Suprapubic skin (tissue), 4 donors: Measurements from ENCODE around the gene E2F1. TPM values are rescaled to one million over a fixed set of nuclear protein-coding genes. Genes with fewer than 3 reads are reported as not detected.
"Not testable (repeated sequence)": the region's sequence is repeated elsewhere in the genome, so short reads cannot be mapped to it uniquely, and the experiment has no call there.

Source experiments
- DNase-seq, 2 donors: peaks; one replicate each; pipeline ENCODE4 v3.0.0-alpha.2; 2019; ENCODE audit warnings: low spot score in 2 of 2
- H3K27ac ChIP-seq: fragments of 200-600 bp; sonication (generic); one replicate; pipeline ENCODE4 v1.5.1; 2019
- H3K27me3 ChIP-seq: fragments of 200-600 bp; sonication (generic); one replicate; pipeline ENCODE4 v1.5.1; 2019
- H3K36me3 ChIP-seq: fragments of 200-600 bp; sonication (generic); one replicate; pipeline ENCODE4 v1.5.1; 2019
- H3K4me1 ChIP-seq: fragments of 200-600 bp; sonication (generic); one replicate; pipeline ENCODE4 v1.5.1; 2019
- H3K4me3 ChIP-seq: fragments of 200-600 bp; sonication (generic); one replicate; pipeline ENCODE4 v1.5.1; 2019; ENCODE audit warnings: mild to moderate bottlenecking
- H3K9me3 ChIP-seq: fragments of 200-600 bp; sonication (generic); one replicate; pipeline ENCODE4 v1.5.1; 2019
- EP300 ChIP-seq: sonication (generic); formaldehyde crosslinking; IDR thresholded peaks from one replicate; pipeline ENCODE4 v1.6.1; 2017; ENCODE audit warnings: antibody characterized with exemption
- POLR2A ChIP-seq, 2 donors: fragments of 450-650 bp; IDR thresholded peaks; one replicate each; pipeline ENCODE4 v1.6.1; 2017; ENCODE audit warnings: antibody characterized with exemption in 2 of 2, mild to moderate bottlenecking in 2 of 2, moderate library complexity in 2 of 2
- POLR2AphosphoS5 ChIP-seq, 3 donors: sonication (generic); formaldehyde crosslinking; IDR thresholded peaks; one replicate each; pipeline ENCODE4 v1.6.1; 2017; ENCODE audit warnings: antibody characterized with exemption in 3 of 3
- WGBS: methylation state at CpG from one replicate; pipeline ENCODE4 v1.1.5; 2018; 5-methylcytosine and 5-hydroxymethylcytosine counted together
- total RNA-seq, 4 donors: library from RNA; depleted of rRNA; stranded (reverse); fragments of >200 nt; gene quantifications; one replicate each; pipeline ENCODE4 v1.1.0, GENCODE V29; 2016
- TF ChIP-seq, protein P1 (sequence below), 2 donors: fragments of 200-600 bp in 1 of 2; fragments of 450-650 bp in 1 of 2; sonication (generic) in 1 of 2; IDR thresholded peaks; one replicate each; pipeline ENCODE4 v1.5.1; 2016 to 2019; ENCODE audit warnings: antibody characterized with exemption in 2 of 2, mild to moderate bottlenecking in 1 of 2, moderate library complexity in 1 of 2

E2F1 gene
- total RNA-seq, 4 donors from 2014 or later = 3.5 to 5.6 (median 4.6) TPM

DNA sequence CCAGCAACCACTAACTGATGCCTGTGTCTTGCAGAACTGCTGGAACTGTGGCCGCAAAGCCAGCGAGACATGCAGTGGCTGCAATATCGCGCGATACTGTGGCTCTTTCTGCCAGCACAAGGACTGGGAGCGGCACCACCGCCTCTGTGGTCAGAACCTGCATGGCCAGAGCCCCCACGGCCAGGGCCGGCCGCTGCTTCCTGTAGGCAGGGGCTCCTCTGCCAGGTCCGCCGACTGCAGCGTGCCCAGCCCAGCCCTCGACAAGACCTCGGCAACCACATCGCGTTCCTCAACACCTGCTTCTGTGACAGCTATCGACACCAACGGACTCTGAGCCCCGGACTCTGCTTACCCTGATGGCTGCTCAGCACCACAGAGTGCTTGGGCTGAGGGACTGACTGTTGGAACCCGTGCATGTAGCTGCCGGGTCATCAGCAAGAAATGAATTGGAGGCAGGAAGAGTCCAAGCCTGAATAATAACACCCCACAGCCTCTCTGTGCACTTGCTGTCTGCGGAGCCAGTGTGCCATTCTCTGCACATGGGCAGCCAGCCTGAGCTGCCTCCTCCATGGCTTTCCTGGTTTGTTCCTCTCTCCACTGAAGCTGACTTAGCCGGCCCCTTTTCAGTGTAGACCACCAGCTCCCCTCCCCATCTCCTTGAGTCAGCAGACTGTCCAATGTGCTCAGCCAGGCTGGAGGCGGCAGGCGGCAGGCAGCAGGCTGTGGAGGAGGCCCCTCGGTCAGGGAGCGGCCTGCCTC lies 41.7 kb downstream of the E2F1 start:
- no peak overlapping the region for H3K4me3 ChIP-seq
- H3K36me3 ChIP-seq = peaks cover 46% of the 10 kb centered on the region
- peaks cover 26% of the 10 kb centered on the region for H3K4me1 ChIP-seq
- H3K9me3 ChIP-seq = no peaks in the 10 kb centered on the region
- no peaks in the 10 kb centered on the region for H3K27me3 ChIP-seq
- H3K27ac ChIP-seq = no peak overlapping the region
- peak in 1 of 2 donors; percentile 78 for DNase-seq
- 91% methylated on average over 28 of the region's 28 CpGs for WGBS
- TF ChIP-seq POLR2A (IDR thresholded peaks at IDR 0.05) = no peak
- TF ChIP-seq POLR2AphosphoS5 (IDR thresholded peaks at IDR 0.05) = no peak
- TF ChIP-seq, protein P1, sequence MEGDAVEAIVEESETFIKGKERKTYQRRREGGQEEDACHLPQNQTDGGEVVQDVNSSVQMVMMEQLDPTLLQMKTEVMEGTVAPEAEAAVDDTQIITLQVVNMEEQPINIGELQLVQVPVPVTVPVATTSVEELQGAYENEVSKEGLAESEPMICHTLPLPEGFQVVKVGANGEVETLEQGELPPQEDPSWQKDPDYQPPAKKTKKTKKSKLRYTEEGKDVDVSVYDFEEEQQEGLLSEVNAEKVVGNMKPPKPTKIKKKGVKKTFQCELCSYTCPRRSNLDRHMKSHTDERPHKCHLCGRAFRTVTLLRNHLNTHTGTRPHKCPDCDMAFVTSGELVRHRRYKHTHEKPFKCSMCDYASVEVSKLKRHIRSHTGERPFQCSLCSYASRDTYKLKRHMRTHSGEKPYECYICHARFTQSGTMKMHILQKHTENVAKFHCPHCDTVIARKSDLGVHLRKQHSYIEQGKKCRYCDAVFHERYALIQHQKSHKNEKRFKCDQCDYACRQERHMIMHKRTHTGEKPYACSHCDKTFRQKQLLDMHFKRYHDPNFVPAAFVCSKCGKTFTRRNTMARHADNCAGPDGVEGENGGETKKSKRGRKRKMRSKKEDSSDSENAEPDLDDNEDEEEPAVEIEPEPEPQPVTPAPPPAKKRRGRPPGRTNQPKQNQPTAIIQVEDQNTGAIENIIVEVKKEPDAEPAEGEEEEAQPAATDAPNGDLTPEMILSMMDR (IDR thresholded peaks at IDR 0.05) = no peak
- no peak for TF ChIP-seq EP300

GRCh38 chr20:33640287-33640686 lies 45.9 kb downstream of the E2F1 start:
- 87% methylated on average over 13 of the region's 13 CpGs for WGBS
- Histone ChIP-seq H3K36me3 (peaks cover 75% of the 10 kb centered on the region), H3K4me3 (no peak overlapping the region)

DNA sequence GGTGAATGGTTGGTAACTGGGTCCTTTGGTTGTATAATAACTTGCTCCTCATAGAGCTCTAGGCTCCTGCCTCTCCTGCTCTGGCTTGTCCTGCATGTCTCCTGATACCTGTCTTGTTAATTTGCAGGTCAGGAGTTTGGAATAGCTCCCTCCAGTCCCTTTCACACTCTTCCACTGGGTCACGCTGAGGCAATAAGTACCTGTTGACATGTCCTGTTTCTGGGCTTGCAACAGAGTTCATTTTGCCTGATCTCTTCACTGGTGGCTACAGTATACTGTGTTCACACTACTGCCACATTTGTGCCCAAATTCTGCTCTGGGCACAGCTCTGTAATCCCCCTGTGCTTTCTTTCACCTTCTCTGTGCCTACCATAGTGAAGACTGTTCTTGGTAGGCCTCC lies 49.4 kb downstream of the E2F1 start:
- Histone ChIP-seq H3K4me1 (no peaks in the 10 kb centered on the region), H3K9me3 (no peaks in the 10 kb centered on the region), H3K36me3 (peaks cover 77% of the 10 kb centered on the region), H3K27me3 (no peaks in the 10 kb centered on the region), H3K27ac (no peak overlapping the region), H3K4me3 (no peak overlapping the region)
- WGBS = 81% methylated on average over 1 of the region's 1 CpG
- DNase-seq = no peak
- no peak for TF ChIP-seq EP300
- TF ChIP-seq, protein P1 (IDR thresholded peaks at IDR 0.05) = no peak
- TF ChIP-seq POLR2AphosphoS5 (IDR thresholded peaks at IDR 0.05) = no peak
- TF ChIP-seq POLR2A (IDR thresholded peaks at IDR 0.05) = no peak

More at GRCh38 chr20:33640287-33640686, 45.9 kb downstream of the E2F1 start:
- H3K27ac ChIP-seq = no peak overlapping the region
- TF ChIP-seq, protein P1 (IDR thresholded peaks at IDR 0.05) = no peak
- no peak for DNase-seq
- H3K9me3 ChIP-seq = no peaks in the 10 kb centered on the region
- H3K27me3 ChIP-seq = no peaks in the 10 kb centered on the region
- H3K4me1 ChIP-seq = no peaks in the 10 kb centered on the region

GRCh38 chr20:33635341-33635740 lies 50.8 kb downstream of the E2F1 start:
- Histone ChIP-seq H3K27ac (no peak overlapping the region), H3K9me3 (no peaks in the 10 kb centered on the region), H3K4me1 (no peaks in the 10 kb centered on the region), H3K27me3 (no peaks in the 10 kb centered on the region), H3K4me3 (no peak overlapping the region), H3K36me3 (peaks cover 74% of the 10 kb centered on the region)
- 95% methylated on average over 3 of the region's 3 CpGs for WGBS
- TF ChIP-seq, protein P1 (IDR thresholded peaks at IDR 0.05) = no peak
- no peak for TF ChIP-seq POLR2A (IDR thresholded peaks at IDR 0.05)
- no peak for TF ChIP-seq EP300
- no peak for TF ChIP-seq POLR2AphosphoS5 (IDR thresholded peaks at IDR 0.05)
- DNase-seq = no peak

- WGBS = 84% methylated on average over 4 of the region's 4 CpGs
- not testable (repeated sequence) for DNase-seq
- peaks cover 75% of the 10 kb centered on the region for H3K36me3 ChIP-seq
Observed at GRCh38 chr20:33631910-33632309, 54.3 kb downstream of the E2F1 start.

GRCh38 chr20:33630507-33630906 lies 55.7 kb downstream of the E2F1 start:
- 92% methylated on average over 4 of the region's 4 CpGs for WGBS
- Histone ChIP-seq H3K27me3 (no peaks in the 10 kb centered on the region), H3K36me3 (peaks cover 77% of the 10 kb centered on the region), H3K27ac (no peak overlapping the region), H3K4me1 (no peaks in the 10 kb centered on the region), H3K9me3 (no peaks in the 10 kb centered on the region), H3K4me3 (no peak overlapping the region)
- TF ChIP-seq, protein P1 (IDR thresholded peaks at IDR 0.05) = no peak
- TF ChIP-seq EP300 (no peak), POLR2A (IDR thresholded peaks at IDR 0.05) (no peak), POLR2AphosphoS5 (IDR thresholded peaks at IDR 0.05) (no peak)
- DNase-seq = no peak

More at GRCh38 chr20:33631910-33632309, 54.3 kb downstream of the E2F1 start:
- H3K27me3 ChIP-seq, H3K27ac ChIP-seq, H3K4me1 ChIP-seq, H3K9me3 ChIP-seq, H3K4me3 ChIP-seq: not testable (repeated sequence)
